Measurements from ENCODE around the gene GLIS1. TPM values are rescaled to one million over a fixed set of nuclear protein-coding genes. Genes with fewer than 3 reads are reported as not detected.

Gene GLIS1
- total RNA-seq, 1 donor from 2014 or later, result not detected

DNA sequence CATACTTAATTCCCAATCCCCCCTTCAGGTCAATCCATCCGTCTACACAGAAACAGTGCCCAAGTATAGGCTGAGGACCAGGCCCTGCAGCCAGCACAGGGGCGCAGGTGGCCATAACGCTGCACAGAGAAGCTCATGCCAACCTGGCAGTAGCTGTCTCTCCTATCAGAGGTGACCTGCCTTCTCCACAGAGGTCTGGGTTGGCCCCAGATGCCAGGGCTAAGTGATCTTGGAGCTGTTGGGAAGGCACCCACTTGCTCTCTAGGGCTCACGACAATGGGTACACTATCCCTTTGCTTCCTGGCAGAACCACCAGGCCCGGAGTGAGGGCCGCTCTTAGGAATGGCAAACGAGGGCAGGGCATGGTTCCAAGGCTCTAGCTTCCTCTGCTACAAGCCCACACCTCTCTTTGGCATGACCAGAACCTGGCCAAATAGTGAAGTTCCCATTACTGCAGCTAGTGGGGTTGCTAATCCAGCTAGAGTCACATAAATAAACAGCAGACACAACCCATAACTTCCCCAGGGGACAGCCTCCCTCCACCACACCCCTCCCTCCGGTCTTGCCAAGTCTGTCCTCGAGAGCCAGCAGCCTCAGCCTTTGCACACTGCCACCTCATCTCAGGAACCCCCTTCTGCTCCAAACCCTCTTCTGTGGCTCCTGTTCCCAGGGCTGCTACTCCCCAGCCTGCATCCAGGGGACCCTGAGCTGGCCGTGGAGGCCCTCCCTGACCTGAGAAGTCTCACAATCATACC is 113.0 kb downstream of the GLIS1 start:
- Mint-ChIP-seq H3K36me3 (ENCODE audit: low read depth) (no peaks in the 10 kb centered on the region), H3K4me3 (no peak overlapping the region), H3K9me3 (no peaks in the 10 kb centered on the region), H3K4me1 (no peaks in the 10 kb centered on the region), H3K27ac (no peak overlapping the region), H3K27me3 (peaks cover 3% of the 10 kb centered on the region)
- ATAC-seq (ENCODE audit: low read depth) (no peak), DNase-seq (no peak)
- intact Hi-C loops (cut with micrococcal nuclease), result no loop called here
- CTCF ChIA-PET, result no interaction called here
- POLR2A ChIA-PET, result no interaction called here
- TF ChIP-seq, protein P1, sequence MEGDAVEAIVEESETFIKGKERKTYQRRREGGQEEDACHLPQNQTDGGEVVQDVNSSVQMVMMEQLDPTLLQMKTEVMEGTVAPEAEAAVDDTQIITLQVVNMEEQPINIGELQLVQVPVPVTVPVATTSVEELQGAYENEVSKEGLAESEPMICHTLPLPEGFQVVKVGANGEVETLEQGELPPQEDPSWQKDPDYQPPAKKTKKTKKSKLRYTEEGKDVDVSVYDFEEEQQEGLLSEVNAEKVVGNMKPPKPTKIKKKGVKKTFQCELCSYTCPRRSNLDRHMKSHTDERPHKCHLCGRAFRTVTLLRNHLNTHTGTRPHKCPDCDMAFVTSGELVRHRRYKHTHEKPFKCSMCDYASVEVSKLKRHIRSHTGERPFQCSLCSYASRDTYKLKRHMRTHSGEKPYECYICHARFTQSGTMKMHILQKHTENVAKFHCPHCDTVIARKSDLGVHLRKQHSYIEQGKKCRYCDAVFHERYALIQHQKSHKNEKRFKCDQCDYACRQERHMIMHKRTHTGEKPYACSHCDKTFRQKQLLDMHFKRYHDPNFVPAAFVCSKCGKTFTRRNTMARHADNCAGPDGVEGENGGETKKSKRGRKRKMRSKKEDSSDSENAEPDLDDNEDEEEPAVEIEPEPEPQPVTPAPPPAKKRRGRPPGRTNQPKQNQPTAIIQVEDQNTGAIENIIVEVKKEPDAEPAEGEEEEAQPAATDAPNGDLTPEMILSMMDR (IDR thresholded peaks at IDR 0.05), result no peak

DNA sequence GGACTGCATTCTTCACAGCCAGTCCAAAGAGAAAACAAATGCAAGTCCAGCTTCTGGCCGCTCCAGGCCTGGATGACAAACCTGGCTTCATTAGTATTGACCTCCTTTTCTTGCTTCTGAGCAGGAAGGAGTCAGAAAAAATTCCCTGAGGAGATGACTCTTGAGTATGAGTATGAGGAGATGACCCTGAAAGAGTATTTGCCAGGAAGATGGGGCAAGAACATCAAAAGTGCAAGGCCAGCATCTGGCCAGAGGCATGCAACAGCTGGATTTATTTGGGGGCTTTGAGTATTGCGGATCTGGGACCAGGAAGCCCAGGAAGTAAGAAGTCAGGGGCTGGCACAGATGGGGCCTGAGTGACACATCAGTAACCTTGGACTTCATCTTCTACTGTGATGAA is 113.9 kb downstream of the GLIS1 start:
- Mint-ChIP-seq H3K4me3 (no peak overlapping the region), H3K27ac (no peak overlapping the region), H3K4me1 (no peaks in the 10 kb centered on the region), H3K27me3 (peaks cover 3% of the 10 kb centered on the region), H3K9me3 (no peaks in the 10 kb centered on the region), H3K36me3 (ENCODE audit: low read depth) (no peaks in the 10 kb centered on the region)
- no peak for ATAC-seq (ENCODE audit: low read depth)
- intact Hi-C loops (cut with micrococcal nuclease), result no loop called here
- TF ChIP-seq, protein P1 (IDR thresholded peaks at IDR 0.05), result no peak
- DNase-seq, result no peak
- POLR2A ChIA-PET, result no interaction called here
- CTCF ChIA-PET, result no interaction called here

DNA sequence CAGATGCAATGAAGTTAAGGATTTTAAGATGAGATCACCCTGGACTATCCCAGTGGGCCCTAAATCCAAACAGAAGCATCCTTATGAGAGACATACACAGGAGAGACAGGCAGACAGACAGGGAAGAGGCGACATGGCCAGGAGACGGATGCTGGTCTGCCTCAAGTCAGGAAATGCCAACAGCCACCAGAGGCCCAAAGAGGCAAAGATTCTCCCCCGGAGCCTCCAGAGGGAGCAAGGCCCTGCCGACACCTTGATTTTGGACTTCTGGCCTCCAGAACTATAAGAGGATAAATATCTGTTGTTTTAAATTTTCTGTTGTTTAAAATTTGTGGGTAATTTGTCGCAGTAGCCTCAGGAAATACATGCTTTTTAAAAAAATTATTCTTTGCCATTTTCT is 116.4 kb downstream of the GLIS1 start:
- TF ChIP-seq, protein P1 (IDR thresholded peaks at IDR 0.05), result no peak
- ChIA-PET CTCF (no interaction called here), POLR2A (no interaction called here)
- Mint-ChIP-seq H3K9me3 (no peaks in the 10 kb centered on the region), H3K27me3 (peaks cover 3% of the 10 kb centered on the region), H3K4me1 (no peaks in the 10 kb centered on the region), H3K27ac (no peak overlapping the region), H3K4me3 (no peak overlapping the region), H3K36me3 (ENCODE audit: low read depth) (no peaks in the 10 kb centered on the region)
- ATAC-seq (ENCODE audit: low read depth), result no peak
- intact Hi-C loops (cut with micrococcal nuclease), result no loop called here
- no peak for DNase-seq

DNA sequence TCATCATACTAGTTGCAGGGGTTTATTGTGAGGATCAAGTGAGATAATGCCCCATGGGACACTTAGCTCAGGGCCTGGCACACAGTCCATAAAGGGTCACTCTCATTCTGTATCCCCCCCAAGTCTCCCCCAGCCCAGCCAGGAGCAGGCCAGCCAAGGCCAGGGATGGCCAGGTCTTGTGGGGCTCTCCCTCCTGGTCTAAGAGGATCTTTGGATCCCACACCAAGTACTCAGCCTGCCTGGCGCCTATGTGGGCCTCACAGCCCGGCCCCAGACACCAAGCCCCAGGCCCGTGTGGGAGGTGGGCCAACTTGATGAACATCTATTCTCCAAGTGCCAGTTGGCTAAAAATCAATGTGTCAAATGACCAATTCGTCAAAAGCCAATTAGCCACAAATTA is 117.8 kb downstream of the GLIS1 start:
- Mint-ChIP-seq H3K4me1 (no peaks in the 10 kb centered on the region), H3K27me3 (peaks cover 3% of the 10 kb centered on the region), H3K36me3 (ENCODE audit: low read depth) (no peaks in the 10 kb centered on the region), H3K27ac (no peak overlapping the region), H3K4me3 (no peak overlapping the region), H3K9me3 (no peaks in the 10 kb centered on the region)
- intact Hi-C loops (cut with micrococcal nuclease), result no loop called here
- ChIA-PET POLR2A (no interaction called here), CTCF (no interaction called here)
- DNase-seq, result no peak
- TF ChIP-seq, protein P1 (IDR thresholded peaks at IDR 0.05), result no peak
- ATAC-seq (ENCODE audit: low read depth), result no peak

DNA sequence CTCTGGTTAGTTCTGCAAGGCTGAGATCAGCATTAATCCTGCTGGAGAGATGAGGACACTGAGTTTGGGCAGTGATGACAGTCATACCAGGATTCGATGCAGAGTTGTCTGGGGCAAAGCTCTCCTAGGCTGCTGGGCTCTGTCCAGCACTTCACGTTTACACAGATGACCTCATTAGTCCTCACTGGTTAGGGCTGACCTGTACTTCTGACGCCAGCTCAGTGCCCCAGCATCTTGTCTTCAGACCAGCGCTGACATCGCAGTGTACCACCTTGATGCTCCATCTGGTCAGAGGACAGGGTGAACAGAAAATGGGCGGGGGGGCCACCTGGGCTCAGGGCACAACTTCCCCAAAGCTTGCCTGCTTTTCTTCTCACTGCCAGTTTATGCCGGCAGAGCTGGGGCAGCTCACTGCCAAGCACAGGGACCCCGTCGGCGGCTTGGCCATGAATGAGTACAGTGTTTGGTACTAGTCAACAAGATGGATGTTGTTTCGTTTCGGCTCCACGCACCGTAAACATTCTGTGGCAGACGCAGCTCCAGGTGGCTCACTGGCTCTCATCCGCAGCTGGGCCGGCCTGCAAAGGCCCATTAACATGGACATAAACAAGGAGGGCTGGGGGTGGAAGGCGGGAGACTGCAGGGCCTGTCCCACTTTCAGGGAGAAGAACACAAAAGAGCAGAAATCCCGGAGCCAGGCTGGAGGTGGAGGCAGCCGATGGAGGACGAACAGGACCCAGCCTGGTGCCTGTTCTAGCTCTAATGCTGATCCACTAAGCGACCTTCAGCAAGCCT is 118.7 kb downstream of the GLIS1 start:
- no peaks in the 10 kb centered on the region for H3K4me1 Mint-ChIP-seq
- intact Hi-C loops (cut with micrococcal nuclease), result no loop called here
- ChIA-PET POLR2A (no interaction called here), CTCF (no interaction called here)
- no peak overlapping the region for H3K4me3 Mint-ChIP-seq
- H3K9me3 Mint-ChIP-seq, result no peaks in the 10 kb centered on the region
- peaks cover 3% of the 10 kb centered on the region for H3K27me3 Mint-ChIP-seq
- H3K36me3 Mint-ChIP-seq (ENCODE audit: low read depth), result no peaks in the 10 kb centered on the region
- ATAC-seq (ENCODE audit: low read depth) (no peak), DNase-seq (no peak)
- H3K27ac Mint-ChIP-seq, result no peak overlapping the region
- TF ChIP-seq, protein P1 (IDR thresholded peaks at IDR 0.05), result no peak
